ENCODE measurements around the gene SEMA3D.

The SEMA3D gene

DNA sequence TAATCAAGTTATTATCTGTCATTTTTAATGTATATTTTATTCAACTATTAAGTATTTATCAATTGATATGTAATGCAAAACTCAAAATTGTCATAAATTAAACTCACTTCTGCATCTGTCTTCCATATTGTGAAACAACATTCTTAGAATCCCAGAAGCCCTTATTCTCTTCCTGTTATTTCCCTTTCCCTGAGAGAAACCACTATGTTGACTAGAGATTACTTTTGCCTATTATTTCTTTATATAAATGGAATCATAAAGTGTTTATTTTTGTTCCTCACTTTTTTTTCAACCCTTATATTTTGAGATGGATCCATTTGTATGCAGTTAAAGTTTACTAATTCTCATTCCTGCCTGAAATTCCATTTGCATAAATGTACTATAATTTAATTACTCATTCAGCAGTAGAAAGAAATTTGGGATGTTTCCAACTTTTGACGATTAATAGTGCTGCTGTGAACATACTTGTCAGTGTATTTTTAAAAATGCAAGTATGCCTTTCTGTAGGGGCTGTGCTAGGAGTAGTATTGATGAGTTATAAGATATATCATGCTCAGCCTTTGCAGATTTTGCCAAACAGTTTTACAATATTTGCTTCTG is 211.2 kb downstream of the SEMA3D start:
- no peak for DNase-seq

DNA sequence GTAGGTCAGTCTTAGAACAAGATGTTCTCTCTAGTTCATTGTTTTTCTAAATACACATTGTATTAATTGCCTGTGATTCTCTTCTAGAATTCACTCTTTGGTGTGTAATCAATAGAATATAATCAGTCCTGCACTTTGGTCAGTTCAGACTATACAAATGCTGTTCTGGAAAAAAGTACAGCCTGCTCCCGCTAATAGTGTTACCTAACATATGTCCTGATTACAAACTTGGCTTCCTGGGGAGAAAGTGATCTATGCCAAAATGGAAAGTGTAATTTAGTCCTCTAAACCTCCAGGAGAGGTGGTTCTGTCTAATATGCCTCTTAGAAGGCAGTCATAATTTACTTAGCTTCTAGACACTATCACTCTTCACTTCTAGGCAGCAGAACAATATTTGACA is 215.5 kb downstream of the SEMA3D start:
- DNase-seq, result no peak

DNA sequence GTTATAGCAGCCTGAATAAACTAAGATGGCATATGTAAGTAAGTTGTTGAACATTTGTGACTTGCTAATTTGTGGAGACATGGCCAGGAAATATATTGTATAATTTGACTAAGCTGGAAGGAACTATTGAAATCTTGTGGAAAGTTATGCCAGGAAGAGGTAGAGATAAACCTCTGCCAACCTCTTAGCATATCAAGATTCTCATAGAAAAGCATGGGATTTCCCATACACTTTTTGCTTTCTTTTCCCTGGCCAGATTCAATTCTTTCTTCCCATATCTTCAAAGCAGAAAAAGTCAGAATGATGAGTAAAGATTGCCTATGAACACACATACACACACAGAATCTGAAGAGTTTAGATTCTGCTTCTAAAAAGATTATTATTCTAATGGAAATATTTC is 216.2 kb downstream of the SEMA3D start:
- no peak for DNase-seq

DNA sequence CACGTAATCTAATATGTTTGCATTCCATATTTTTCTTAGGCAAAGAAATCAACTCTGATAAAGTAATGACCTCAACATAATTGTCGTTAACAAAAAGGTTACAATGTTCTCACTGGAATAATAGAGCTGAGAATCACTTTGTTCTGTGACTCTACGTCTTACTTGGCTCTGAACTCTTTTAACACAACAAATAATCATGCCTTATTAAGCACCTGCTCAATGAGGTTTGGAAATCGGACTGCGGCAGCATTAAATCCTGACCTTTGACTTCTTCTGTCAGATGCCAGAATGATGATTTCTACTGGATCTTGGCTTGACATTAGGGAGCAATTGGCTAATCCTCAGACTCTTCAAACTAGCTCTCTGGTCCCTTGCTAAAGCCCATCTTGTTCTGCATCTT is 233.6 kb downstream of the SEMA3D start:
- DNase-seq, result no peak

DNA sequence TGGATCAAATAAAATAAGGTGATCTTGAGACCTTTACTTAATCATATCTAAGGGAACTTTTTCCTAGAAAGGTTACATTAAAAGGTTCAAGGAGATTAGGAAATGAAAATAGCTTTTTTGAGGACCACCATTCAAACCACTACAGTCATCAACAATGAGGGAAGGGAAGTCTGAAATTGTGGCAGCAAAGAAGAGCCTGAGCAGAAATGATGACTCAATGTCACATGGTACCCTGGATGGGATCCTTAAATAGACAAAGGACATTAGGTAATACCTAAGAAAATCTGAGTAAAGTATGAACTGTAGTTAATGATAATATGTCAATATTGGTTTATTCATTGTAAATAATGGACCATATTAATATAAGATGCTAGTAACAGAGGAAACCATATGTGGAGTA is 236.0 kb downstream of the SEMA3D start:
- DNase-seq, result no peak

DNA sequence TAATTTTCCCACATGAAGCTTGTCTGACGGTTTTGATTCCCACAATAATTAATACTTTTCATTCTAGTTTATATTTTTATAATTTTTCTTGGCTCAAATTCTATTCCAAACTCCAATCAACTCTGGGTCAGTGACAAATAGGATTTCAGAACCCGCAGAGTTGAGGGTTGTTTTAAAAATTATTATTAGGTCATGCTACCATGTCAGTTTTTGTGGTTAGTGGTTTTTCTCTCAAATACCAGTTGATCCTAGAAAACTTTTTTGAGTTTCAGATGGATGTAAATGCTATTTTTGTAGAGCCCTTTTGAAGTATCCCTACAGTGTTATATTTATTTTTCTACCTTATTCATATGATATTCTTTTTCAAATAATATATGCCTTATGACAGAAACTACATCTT is 237.4 kb downstream of the SEMA3D start:
- no peak for DNase-seq

DNA sequence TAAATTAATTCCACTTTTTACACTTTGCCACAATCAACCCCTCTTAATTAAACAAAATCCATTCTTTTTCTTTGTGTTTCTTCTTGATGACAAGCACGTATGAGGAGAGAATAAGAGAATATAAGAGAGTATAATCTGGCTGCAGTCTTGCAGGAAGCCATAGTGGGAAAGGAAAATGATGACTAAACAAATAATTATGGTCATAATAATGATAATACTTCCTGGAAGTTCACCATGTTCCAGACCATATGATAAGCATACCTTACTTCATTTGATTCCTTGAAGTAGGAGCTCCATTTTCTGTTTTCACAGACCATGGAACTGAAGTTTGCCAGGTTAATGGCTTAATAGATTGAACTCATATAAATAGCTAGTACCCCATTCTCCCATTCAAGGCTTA is 237.8 kb downstream of the SEMA3D start:
- DNase-seq, result no peak

DNA sequence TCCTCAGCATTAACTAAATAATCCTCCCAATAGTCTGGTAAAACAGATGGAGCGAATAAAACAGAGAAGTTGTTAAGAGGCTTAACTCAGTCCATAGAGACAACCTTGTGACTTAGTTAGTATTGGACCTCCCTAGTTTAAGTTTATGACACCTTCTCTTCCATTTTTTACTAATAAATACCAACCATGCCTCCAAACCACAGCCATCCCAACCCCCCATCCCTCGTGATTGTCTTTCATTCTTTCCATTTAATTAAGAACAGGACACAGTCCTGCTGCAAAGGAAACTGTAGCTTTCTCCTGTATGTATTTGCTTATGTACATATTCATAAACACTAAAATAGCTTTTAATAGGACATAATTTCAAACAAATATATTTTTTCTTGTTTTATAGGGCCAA is 238.2 kb downstream of the SEMA3D start:
- no peak for DNase-seq

DNA sequence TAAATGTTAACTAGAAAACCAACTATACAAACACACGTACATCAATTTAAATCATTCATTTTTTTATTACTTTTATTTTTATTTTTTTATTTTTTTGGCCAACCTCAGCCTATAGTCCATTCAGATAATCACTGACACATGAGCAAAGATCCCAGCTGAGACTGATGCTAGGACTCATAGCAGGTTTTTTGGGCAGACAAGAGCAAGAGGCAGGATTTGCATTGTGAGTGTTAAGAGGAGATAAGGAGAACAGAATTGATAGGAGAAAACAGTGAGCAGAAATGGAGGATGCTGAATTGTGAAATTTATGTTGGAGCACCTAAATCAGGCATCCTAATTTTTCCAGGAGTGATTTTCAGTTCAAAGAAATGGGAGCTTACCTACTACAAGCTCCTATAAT is 240.3 kb downstream of the SEMA3D start:
- no peak for DNase-seq
